ENCODE results near the gene HVCN1. TPM values are rescaled to one million over a fixed set of nuclear protein-coding genes. Genes with fewer than 3 reads are reported as not detected.
A peak's percentile ranks its signal among the peaks of the same experiment; 100 is the strongest.

The HVCN1 gene
- total RNA-seq, 1 donor from 2014 or later, result 3.9 TPM

DNA sequence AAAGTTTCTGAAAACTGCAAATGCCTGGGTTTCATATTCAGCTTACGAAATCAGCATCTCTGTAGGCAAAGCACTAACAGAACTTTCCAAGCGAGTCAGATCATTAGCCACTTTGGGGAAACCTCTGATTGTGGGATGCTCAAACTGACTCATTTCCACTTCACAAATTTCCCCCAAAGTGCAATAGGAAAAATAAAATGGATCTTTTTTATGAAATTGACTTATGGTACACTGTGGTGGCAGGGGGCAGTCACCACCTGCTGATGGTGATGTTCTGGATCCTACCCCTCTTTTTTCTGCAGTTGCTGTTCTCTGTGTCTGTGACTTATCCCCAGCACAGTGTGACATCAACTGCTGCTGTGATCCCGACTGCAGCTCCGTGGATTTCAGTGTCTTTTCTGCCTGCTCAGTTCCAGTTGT, 69.4 kb downstream of the HVCN1 start:
- DNase-seq (ENCODE audit: low read depth), result no peak

DNA sequence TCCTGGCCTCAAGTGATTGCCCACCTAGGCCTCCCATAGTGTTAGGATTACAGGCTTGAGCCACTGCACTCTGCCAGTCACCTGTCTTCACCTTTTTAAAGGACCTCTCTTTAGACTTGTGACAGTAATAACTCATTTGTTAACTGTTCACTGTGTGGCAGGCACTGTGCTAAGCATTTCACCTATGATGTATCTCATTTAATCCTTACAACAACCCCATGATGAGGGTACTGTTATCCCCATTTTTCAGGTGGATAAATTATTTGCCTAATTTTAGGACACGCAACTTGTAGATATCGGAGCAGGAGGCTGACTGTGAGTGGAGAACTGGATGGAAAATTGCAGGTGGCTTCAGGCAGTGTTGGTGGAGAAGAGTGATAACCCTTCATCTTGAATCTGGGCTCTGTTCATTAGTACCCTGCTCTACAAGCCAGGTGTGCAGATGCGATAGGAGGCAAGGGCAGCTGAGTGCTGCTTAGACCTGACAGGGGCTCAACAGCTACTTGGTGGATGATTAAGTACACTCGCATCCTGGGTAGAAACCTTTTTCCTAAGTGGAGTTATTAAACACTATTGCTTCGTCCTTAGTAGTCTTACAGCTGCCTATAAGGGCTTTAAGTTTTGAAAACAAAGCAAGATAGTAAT, 72.3 kb downstream of the HVCN1 start:
- no peak for DNase-seq (ENCODE audit: low read depth)

DNA sequence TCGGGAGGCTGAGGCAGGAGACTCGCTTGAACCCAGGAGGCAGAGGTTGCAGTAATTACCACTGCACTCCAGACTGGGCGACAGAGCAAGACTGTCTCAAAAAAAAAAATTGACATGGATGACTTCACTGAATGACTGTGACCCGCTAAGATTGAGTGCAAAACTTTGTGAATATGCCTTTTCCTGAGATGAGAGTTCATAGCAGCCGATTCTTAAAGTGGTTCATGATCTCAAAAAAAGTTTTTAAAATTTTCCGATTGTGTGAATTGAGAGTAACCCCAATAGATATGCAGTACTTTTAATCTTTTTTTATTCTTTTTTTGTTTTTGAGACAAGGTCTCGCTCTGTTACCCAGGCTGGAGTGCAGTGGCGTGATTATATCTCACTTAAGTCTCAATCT, 73.7 kb downstream of the HVCN1 start:
- no peak for DNase-seq (ENCODE audit: low read depth)

DNA sequence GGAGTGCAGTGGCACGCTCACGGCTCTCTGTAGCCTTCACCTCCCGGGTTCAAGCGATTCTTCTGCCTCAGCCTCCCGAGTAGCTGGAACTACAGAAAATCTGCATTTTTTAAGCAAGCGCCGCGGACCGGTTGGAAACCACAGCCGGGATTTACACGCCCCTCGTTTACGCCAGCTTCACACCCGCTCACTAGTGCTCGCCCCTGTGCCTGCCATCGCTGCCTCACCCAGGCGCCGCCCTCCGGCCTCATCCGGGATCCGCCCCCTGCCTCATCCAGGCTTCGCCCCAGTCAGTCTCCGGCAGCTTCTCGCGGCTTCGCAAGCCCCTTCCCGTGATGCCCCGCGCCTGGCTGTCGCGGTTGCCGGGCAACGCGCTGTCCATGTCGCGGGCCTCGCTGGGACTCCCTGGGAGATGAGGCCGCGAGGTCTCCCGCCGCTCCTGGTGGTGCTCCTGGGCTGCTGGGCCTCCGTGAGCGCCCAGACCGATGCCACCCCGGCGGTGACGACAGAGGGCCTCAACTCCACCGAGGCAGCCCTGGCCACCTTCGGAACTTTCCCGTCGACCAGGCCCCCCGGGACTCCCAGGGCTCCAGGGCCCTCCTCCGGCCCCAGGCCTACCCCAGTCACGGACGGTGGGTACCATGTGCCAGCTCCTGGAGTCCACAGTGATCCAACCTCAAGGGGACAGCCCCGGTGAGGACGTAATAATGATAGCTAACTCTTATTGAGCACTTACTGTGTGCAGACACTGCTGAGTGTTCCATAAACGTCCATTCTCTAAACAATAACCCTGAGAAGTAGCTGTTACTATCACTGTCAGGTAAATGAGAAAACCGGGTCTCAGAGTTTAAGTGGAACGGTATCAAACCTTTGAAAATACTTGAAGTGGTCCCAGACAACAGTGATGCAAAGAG, 74.9 kb downstream of the HVCN1 start, which contains the start of gene TCTN1:
TCTN1 (plus strand) TSS at position 359 of the 914 bp plus-strand sequence; CDS start at position 413, 54 bp downstream.
- peak; percentile 96 for DNase-seq (ENCODE audit: low read depth)

DNA sequence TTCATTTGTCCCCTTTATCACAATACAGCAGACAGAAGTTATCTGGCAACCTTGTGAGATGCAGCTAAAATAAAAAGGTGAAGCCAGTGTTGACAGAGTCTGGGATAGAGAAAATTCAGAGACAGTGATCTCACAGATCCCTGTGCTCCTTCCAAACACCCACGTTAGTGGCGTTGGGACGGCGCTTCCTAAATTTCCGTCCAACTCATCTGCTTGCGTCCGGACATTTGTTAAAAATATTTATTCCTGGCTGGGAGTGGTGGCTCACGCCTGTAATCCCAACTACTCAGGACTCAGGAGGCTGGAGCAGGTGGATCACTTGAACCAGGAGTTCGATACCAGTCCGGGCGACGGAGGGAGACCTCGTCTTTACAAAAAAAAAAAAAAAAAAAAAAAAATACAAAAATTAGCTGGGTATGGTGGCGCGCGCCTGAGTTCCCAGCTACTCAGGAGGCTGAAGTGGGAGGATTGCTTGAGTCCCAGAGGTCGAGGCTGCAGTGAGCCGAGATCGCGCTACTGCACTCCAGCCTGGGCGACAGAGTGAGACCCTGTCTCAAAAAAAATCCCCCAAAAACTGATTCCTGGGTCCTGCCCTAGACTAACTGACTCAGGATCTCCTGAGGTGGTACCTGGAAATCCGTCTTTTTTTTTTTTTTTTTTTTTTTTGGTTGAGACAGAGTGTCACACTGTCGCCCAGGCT, 75.7 kb downstream of the HVCN1 start:
- DNase-seq (ENCODE audit: low read depth), result no peak

DNA sequence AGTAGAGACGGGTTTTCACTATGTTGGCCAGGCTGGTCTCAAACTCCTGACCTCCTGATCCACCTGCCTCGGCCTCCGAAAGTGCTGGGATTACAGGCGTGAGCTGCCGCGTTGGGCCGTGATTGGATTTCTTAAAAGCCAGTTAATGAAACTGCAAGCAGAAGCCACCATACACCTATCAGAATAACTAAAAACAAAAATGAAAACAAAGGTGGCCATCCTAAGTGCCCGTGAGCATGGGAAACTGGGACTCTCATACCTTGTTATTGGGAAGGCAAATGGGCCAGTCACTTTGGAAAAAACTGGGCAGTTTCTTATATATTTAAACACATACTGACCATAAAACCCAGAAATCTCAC, 82.7 kb downstream of the HVCN1 start:
- DNase-seq (ENCODE audit: low read depth), result no peak

DNA sequence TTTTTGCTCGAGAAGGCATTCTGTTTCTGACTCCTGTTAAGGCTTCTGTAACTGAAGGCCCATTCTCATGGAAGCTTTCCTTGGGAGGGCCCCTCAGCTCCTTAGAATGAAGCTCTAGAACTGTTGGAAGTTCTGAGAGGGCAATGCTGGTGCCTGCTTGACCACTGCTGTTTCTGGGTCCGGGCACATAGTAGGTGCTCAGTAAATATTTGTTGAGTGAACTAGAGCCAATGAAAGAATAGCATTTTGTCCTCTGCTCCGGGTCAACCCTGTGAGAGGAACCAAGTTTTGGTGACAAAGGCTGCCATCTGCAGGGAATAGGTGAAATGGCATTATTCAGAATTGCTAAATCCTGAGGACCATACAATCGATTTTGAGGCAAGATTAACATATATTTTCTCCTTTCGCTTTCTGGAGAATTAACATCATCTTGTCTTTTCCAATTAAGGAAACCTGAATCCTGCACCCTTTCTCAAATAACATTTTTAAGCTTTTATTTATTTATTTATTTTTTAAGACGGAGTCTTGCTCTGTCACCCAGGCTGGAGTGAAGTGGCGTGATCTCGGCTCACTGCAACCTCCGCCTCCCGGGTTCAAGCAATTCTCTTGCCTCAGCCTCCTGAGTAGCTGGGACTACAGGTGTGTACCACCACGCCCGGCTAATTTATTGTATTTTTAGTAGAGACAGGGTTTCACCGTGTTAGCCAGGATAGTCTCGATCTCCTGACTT, 86.7 kb downstream of the HVCN1 start:
- peak; percentile 62 for DNase-seq (ENCODE audit: low read depth)

DNA sequence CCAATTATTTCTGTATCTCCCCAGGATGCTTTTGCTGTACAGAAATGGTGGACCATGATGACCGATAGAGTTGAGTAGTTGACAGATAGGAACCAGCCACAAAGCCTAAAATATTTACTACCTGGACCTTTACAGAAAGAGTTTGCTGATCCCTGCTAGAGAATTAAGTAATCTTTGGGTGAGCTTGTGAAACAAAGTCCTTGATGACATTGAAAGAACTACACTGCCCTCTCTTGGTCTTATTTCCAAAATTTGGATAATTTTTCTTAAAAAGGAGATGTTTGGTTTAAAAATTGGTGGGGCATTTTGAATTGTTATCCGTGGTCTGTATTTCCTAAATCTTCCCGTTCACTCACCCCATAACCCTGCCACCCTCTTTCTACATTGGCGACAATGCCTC, 88.7 kb downstream of the HVCN1 start:
- peak; percentile 56 for DNase-seq (ENCODE audit: low read depth)

DNA sequence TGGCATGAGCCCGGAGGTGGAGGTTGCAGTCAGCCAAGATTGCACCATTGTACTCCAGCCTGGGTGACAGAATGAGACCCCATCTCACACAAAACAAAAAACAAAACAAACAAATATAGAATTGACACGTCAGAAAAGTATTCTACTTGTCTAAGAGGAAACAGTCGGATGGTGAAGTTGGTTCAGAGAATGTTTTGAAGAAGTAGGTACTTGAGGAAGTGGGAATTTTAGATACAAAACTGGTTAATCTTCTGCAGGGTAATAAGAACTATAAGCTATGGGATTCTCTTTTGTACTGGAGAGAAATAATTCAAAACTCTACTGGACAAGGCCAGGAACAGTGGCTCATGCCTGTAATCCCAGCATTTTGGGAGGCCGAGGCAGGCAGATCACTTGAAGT, 89.6 kb downstream of the HVCN1 start:
- no peak for DNase-seq (ENCODE audit: low read depth)

Other genes with a start within 250 kb of the HVCN1 start
- 170 and 371 TPM in 2 replicates for gene ARPC3, start 238.8 kb downstream of the HVCN1 start, total RNA-seq
- 22.2 and 24.9 TPM in 2 replicates for gene GPN3, start 220.9 kb downstream of the HVCN1 start, total RNA-seq
- 32.7 and 40.7 TPM in 2 replicates for gene FAM216A, start 220.3 kb downstream of the HVCN1 start, total RNA-seq
- gene VPS29, start 187.0 kb downstream of the HVCN1 start, total RNA-seq, result 59.9 and 64.8 TPM in 2 replicates
- 1.1 and 3.6 TPM in 2 replicates for gene RAD9B, start 186.8 kb downstream of the HVCN1 start, total RNA-seq
- 10.3 and 15.9 TPM in 2 replicates for gene PPTC7, start 105.8 kb downstream of the HVCN1 start, total RNA-seq
- 34.6 and 48.4 TPM in 2 replicates for gene TCTN1, start 75.0 kb downstream of the HVCN1 start, total RNA-seq
- 104 and 120 TPM in 2 replicates for gene PPP1CC, start 53.8 kb upstream of the HVCN1 start, total RNA-seq
- gene CCDC63, start 157.9 kb upstream of the HVCN1 start, total RNA-seq, result not detected in 2 replicates
- 20.2 and 24.6 TPM in 2 replicates for gene MYL2, start 231.5 kb upstream of the HVCN1 start, total RNA-seq

All from myocyte (in vitro differentiated cells).